Adipose tissue (tissue), 3 donors: Measurements from ENCODE around the gene CSMD2. TPM values are rescaled to one million over a fixed set of nuclear protein-coding genes. Genes with fewer than 3 reads are reported as not detected.

ENCODE experiments used
- H3K27ac ChIP-seq: one replicate; pipeline ENCODE4 v1.5.1; 2013; ENCODE audit warnings: low read depth, low read length
- WGBS, 3 donors: extraction: QIAGEN DNeasy Blood & Tissue Kit; methylation state at CpG; one replicate each; pipeline ENCODE4 v1.1.7; 2013; 5-methylcytosine and 5-hydroxymethylcytosine counted together
- polyA plus RNA-seq, 3 donors: library from polyadenylated mRNA; stranded (reverse); fragments of 200-250 nt; gene quantifications; one replicate each; pipeline ENCODE4 v1.2.3, GENCODE V29; 2013
- donor health status: healthy with polysubstance abuse.
- donor health status: Bipolar disorder and iron deficiency.
- donor health status: healthy.

The CSMD2 gene
- polyA plus RNA-seq, 3 donors: under 0.01 to 0.21 (median 0.07) TPM

GRCh38 chr1:33615546-33615945 lies 549.5 kb downstream of the CSMD2 start:
- WGBS, 3 donors: 38 to 49% (median 43%) methylated on average over 7 of the region's 7 CpGs
- no peak overlapping the region for H3K27ac ChIP-seq

- 66 to 78% (median 73%) methylated on average over 14 of the region's 14 CpGs for WGBS, 3 donors
- H3K27ac ChIP-seq: no peak overlapping the region
Observed at GRCh38 chr1:33610864-33611455, 554.1 kb downstream of the CSMD2 start.

GRCh38 chr1:33610391-33610790 lies 554.6 kb downstream of the CSMD2 start:
- H3K27ac ChIP-seq: no peak overlapping the region
- WGBS, 3 donors: 58 to 80% (median 64%) methylated on average over 3 of the region's 3 CpGs

DNA sequence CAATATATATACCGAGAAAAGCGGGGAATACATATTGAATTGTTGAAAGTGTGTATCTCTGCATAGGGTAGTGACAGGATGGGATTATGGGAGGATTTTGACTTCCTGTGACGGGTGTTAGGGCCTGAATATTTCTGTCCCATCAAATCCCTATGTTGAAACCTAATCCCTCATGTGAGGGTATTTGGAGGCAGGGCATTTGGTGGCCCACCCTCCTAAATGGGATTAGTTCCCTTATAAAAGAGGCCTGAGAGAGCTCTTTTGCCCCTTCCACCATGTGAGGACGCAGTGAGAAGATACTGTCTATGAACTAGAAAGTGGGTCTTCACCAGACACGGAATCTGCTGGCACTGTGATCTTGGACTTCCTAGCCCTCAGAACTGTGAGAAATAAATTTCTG lies 555.3 kb downstream of the CSMD2 start:
- H3K27ac ChIP-seq: no peak overlapping the region
- 89 to 95% (median 94%) methylated on average over 5 of the region's 5 CpGs for WGBS, 3 donors

DNA sequence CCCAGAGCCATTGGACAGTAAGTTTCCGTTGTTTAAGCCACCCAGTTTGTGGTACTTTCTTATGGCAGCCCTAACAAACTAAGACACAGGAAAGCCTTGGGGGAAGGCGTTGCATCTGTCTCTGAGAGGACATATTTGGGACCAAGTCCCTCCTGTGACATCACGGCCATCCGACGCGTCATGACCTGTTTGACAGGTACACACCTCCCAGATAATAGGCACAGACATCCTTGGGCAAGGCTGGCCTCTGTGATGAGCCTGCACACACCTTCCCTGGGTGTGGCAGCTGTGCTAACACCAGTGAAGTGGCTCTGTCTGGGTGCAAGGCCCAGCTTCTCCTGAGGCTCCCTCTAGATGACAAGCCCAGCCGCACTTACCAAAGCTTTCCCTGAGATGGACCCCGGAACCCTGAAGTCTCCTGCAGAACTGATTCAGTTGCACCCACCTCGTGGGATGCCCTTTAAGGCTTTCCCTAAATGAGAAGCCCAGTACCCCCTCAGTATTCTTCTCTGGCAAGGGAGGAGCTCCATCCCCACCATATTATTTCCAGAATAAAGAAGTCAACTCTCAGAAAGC lies 556.1 kb downstream of the CSMD2 start:
- 93 to 96% (median 95%) methylated on average over 9 of the region's 9 CpGs for WGBS, 3 donors
- H3K27ac ChIP-seq: no peak overlapping the region

DNA sequence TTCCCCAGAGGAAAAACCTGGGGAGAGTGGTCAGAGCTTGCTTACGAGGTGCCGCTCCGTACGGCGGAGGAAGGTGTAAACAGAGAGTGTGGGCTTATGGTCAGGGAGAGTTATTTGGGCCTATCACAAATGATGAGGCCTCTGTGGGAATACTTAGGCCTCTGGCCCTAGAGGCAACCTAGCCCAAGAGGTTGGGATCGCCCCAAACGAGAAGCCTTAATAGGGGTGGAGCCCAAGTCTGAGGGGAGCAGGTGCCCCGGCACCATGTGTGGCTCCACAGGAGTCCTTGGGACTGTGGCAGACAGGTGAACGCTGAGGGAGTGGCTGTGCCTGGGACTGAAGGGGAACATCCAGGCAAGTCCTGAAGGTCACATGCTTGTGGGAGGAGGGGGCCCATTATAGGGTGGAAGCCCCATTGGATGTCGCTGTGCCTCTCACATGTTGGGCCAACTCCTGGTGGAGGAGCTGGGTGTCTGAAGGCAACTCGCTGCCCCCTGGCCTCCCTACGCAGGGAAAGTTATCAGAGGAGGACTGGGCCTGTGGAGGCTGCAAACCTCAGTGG lies 557.5 kb downstream of the CSMD2 start:
- no peak overlapping the region for H3K27ac ChIP-seq
- WGBS, 3 donors: 84 to 87% (median 86%) methylated on average over 12 of the region's 12 CpGs

DNA sequence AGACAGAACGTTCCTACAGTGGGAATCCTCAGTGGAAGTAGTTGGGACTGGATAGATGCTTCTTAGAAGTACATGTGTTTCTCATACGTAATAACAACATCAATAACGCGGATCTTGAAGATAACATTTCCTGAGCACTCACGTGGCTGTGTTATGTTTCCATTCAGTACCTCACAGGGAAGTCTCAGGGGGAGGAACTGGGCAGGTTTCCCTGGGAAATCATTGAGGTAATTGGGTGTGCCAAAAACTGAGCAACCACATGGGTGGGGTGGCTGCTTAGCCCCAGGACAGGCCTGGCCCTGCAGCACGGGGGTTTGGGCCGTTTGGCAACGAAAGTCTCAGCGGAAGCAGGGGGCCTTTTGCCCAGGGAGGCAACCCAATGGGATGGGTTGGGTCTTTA lies 558.8 kb downstream of the CSMD2 start:
- no peak overlapping the region for H3K27ac ChIP-seq
- WGBS, 3 donors: 48 to 81% (median 58%) methylated on average over 9 of the region's 9 CpGs

DNA sequence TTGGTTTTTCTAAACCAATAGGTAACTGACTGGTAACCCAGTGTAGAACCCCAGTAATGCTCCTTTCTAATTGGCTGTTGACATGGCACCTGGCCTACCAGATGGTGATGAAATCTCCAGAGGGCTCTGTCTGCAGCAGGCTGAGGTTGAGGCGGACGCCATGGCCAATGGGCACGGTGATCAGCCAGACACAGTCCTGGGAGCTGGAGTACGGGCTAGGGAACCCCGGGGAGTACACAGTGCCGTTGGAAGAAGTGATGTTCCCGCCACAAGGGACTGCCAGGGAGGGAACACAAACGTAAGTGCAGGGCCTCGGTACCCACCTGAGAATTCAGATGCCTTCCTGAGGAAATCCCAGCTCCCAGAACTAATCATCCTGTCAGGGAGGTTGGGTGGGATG lies 562.8 kb downstream of the CSMD2 start:
- H3K27ac ChIP-seq: no peak overlapping the region
- WGBS, 3 donors: 89 to 97% (median 91%) methylated on average over 9 of the region's 9 CpGs

DNA sequence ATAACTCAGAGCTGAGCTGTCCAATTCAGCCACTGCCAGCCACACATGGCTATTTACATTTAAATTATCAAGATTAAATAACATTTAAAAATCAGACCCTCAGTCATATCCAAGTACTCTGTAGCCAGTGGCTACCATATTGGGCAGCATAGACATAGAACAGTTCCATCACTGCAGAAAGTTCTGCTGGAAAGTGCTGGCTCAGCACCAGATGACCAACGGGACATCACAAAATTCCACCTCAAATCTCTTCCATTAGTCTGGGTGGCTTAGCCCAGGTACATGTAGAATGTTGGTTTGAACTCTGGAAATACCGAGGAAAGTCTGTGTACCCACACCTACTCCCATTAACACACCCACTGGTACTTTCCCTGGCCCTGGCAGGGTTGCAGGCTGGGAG lies 563.3 kb downstream of the CSMD2 start:
- no peak overlapping the region for H3K27ac ChIP-seq
- WGBS, 3 donors: 84 to 90% (median 89%) methylated on average over 2 of the region's 2 CpGs

GRCh38 chr1:33599516-33600115 lies 565.4 kb downstream of the CSMD2 start:
- 48 to 80% (median 79%) methylated on average over 7 of the region's 7 CpGs for WGBS, 3 donors
- no peak overlapping the region for H3K27ac ChIP-seq

DNA sequence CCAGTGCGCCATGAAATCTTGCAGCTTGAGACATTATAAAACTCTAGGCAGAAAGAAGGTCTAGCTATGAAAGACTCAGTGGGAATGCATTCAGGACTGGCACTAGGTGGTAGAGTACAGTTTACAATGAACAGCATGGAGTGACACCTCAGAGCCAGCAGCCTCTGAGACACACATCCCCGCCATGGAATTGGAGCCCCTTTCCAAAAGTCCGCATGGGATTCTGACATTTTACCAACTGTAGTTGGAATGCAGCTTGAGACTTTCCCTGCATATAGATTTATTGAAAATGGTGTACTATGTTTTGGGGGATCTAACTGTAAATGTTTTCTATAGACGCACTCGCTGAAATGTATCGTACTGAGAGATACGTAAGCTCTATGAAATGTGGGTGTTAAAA lies 576.3 kb downstream of the CSMD2 start:
- 95 to 97% (median 96%) methylated on average over 7 of the region's 7 CpGs for WGBS, 3 donors
- H3K27ac ChIP-seq: no peak overlapping the region

- WGBS, 3 donors: 85 to 91% (median 85%) methylated on average over 5 of the region's 5 CpGs
- no peak overlapping the region for H3K27ac ChIP-seq
Observed at GRCh38 chr1:33586795-33587194, 578.2 kb downstream of the CSMD2 start.

DNA sequence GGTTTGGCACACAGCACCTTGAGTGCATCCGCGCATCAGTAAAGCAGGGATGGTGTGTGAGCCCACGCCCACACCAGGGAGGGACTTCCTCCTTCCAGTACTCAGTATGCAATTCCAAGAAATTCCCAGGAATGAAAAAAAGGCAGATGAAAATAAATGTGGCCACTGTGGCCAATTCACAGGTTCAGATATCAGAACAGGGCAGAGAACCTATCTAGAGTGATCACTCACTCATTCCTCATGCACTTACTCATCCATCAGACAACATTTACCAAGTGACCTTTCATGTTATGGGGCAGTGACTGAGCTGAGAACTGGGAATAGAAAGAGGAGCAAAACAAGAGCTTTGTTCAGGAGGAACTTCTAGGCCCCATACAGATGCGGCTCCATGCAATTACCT lies 578.9 kb downstream of the CSMD2 start:
- no peak overlapping the region for H3K27ac ChIP-seq
- 94 to 97% (median 96%) methylated on average over 4 of the region's 4 CpGs for WGBS, 3 donors

- 71 to 74% (median 74%) methylated on average over 6 of the region's 6 CpGs for WGBS, 3 donors
- no peak overlapping the region for H3K27ac ChIP-seq
Observed at GRCh38 chr1:33583567-33583966, 581.5 kb downstream of the CSMD2 start.

DNA sequence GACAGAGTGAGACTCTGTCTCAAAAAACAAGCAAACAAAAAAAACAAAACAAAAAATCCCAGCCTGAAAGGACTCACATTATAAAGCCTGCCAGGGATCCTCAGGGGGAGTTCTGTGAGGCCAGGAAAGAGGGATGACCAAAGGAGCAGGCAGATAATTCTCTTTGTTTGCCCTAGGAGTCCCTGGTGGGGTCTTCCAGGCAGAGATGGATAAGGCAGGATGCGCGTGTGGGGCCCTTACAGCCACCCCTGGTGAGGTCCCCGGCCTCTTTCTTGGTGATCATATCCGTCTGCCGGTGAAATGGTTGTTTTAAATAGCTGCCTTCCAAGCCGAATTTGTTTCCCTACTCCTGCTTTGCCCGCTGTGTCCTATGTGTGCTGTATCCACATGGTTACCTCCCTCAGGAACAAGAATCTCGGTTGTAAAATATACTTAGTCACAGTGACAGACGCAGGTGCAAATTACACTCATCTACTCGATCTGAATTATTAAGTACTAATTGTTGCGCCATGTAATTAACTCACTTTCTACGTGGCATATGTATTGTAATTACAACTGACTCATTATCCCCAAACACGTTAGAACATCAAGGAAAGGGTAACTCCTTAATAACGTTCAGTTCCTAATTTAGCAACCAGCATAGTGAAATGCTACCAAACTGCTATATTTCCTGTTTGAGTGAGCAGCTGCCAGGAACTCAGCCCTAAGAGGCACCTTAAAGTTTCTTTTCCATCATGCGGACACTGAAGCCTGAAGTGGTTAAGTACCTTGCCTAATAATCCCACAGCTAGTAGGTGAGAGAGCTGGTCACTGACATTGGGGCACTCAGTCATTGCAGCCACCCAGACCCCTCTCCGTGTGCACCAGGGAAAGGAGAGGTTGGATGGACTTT lies 586.2 kb downstream of the CSMD2 start:
- H3K27ac ChIP-seq: no peak overlapping the region
- 59 to 69% (median 62%) methylated on average over 16 of the region's 16 CpGs for WGBS, 3 donors

GRCh38 chr1:33577663-33578062 lies 587.4 kb downstream of the CSMD2 start:
- H3K27ac ChIP-seq: no peak overlapping the region
- 60 to 87% (median 87%) methylated on average over 9 of the region's 9 CpGs for WGBS, 3 donors

DNA sequence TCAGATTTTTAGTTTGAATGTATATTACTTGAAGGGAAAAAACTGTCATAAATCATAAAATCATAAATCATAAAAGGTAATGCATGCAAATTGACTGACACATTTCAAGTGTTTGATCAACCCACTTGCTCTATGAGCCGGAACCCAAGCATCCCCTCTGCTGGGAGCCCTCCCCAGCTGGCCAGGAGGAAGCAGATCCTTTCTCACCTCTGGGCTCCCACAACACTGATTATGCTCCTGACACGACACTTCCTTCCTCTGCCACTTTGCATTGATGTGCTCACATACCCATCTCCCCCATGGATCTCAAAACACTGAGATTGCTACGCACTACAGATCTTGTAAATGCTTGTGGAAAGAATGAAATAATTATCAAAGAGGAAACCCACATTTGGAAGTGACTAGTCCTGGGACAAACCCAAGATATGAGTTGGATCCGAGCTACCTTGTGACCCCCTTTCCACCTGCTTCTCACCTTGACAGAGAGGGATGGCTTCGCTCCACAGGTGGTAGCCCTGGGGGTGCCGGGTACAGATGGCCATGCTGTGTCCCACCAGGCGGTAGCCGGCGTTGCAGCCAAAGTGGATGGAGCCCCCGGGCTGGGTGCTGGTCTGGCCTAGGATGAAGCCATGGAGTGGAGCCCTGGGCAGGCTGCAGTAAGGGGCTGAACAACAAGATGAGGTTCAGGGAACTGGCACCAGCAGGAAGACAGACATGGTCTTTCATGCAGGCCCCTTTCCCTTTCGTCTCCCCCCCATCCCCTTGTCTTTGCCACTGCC lies 588.0 kb downstream of the CSMD2 start:
- 78 to 83% (median 80%) methylated on average over 11 of the region's 11 CpGs for WGBS, 3 donors
- no peak overlapping the region for H3K27ac ChIP-seq

- WGBS, 3 donors: 48 to 59% (median 57%) methylated on average over 7 of the region's 7 CpGs
- no peak overlapping the region for H3K27ac ChIP-seq
Observed at GRCh38 chr1:33575324-33575879, 589.6 kb downstream of the CSMD2 start.
